CD4-positive, alpha-beta T cell treated with Interleukin-17A for 1 hour (primary cell): ENCODE measurements around the gene ZHX3.

Experiments
- DNase-seq: peaks from one replicate; pipeline ENCODE4 v3.0.0-alpha.2; 2020

The ZHX3 gene

DNA sequence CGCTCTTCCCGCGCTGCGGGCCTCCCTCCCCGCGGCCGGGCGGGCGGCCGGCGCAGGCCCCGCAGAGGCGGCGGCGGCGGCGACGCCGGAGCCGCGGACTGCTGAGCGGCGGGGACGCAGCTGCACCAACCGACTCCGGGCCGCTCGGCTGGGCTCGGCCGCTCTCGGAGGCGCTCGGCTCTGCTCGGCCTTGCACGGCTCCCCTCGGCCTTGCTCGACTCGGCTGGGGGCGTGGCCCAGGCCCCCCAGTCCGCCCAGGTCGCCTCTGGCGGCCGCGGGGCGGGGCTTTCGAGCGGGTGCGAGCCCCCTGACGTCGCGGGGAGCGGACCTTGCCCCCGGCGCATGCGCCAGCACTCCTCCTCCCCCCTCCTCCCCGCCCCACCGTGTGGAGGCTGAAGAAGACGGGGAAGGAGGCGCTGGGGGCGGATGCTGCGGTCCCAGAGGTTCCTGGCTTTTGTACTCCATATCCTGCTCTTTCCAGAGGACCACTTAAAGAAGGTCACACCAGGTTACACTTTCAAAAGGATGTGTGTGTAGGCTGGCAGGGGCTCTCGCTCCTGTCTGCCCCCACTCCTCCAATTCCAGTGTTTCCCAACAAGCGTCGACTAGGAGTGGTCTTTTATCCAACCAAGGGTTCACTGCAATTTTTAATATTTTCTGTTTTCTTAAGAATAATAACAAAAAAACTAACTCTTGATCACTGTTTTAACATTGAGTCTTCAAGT lies at the start of gene ZHX3:
Gene ZHX3, minus strand, starts transcription at position 186 of the 725 bp plus-strand sequence. CDS start 112,815 bp downstream, outside the sequence.
- DNase-seq = peak; percentile 96

GRCh38 chr20:41367393-41367695 lies 49.8 kb upstream of the ZHX3 start:
- DNase-seq = no peak

GRCh38 chr20:41366546-41367392 lies 49.2 kb upstream of the ZHX3 start, which contains the start of gene EMILIN3:
Gene EMILIN3, minus strand, starts transcription at chr20:41366818. Its CDS starts 184 bp downstream, at chr20:41366634.
- DNase-seq = no peak

DNA sequence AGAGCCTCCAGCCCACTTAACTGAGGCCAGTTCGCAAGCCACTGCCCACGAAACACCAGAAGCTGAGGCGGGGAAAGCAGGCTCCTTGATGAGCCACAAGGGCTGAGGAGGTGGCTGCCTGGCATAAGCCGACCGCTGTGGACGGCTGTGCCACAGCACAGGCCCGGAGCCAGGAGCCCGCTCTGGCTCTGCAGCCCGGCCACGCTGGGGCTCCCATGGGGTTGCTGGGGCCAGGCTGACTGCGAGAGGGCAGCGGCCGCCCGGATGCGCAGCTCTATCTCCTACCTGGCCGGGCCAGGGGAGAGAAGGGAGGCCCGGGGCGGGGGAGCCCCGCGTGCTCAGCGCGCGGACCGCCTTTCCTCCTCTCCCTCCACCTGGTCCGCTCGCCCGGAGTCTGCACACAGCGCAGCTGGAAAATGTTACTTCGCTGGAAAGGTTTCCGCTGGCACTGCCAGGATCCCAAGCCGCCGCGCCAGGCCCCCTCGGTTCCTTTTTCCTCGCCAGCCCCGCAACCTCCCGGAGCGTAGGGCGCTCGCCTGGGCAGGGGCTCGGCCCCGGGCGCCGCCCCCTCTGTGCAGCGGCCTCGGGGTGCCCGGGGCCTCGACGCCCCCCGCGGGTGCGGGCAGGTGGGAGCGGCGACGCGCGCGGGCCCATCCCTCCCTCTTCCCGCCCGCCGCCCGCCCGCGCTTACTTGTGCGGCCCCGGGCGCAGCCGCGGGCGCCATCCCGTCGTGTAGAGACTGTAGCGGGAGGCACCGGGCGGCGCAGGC lies 48.4 kb upstream of the ZHX3 start:
- DNase-seq = no peak

DNA sequence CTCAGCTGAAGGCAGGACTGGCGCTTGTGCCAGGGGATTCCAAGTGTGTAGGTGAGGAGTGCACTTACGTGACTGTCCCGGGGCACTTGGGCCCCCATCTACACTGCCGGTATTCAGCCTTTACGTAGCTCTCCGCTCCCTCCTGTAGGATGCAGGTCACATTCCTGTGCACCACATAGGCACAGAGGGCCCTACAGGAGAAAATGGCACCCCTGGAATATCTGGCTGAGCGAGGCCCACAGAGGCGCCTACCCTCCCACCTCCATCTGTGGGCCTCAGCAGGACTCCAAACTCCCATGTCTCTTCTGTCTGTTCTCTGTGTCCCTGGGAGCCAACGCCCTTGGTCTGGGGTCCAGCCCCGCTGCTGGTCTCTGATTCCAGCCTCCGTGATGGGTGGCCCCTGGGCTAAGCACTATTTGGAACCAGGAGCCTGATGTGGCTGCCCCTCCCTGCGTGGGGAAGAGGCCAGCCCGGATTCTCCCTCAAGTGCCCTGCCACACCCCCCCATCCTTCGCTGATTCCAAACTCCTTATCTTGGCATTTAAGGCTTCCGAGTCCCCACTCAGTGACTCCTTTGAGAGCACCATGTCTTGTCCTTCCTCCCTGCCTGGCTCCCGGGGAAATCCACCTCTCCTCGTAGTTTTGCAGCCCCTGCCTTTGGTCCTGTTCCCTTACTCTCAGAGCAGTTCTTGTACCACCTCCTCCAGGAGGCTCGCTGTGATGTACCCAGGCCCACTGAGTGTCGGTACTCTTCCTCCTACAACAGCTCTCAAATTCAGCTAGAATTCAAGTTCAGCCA lies 47.6 kb upstream of the ZHX3 start:
- no peak for DNase-seq

GRCh38 chr20:41364236-41364855 lies 46.8 kb upstream of the ZHX3 start:
- no peak for DNase-seq

- no peak for DNase-seq
Observed at GRCh38 chr20:41363601-41364000, 46.1 kb upstream of the ZHX3 start.

GRCh38 chr20:41362748-41363140 lies 45.2 kb upstream of the ZHX3 start:
- no peak for DNase-seq

DNA sequence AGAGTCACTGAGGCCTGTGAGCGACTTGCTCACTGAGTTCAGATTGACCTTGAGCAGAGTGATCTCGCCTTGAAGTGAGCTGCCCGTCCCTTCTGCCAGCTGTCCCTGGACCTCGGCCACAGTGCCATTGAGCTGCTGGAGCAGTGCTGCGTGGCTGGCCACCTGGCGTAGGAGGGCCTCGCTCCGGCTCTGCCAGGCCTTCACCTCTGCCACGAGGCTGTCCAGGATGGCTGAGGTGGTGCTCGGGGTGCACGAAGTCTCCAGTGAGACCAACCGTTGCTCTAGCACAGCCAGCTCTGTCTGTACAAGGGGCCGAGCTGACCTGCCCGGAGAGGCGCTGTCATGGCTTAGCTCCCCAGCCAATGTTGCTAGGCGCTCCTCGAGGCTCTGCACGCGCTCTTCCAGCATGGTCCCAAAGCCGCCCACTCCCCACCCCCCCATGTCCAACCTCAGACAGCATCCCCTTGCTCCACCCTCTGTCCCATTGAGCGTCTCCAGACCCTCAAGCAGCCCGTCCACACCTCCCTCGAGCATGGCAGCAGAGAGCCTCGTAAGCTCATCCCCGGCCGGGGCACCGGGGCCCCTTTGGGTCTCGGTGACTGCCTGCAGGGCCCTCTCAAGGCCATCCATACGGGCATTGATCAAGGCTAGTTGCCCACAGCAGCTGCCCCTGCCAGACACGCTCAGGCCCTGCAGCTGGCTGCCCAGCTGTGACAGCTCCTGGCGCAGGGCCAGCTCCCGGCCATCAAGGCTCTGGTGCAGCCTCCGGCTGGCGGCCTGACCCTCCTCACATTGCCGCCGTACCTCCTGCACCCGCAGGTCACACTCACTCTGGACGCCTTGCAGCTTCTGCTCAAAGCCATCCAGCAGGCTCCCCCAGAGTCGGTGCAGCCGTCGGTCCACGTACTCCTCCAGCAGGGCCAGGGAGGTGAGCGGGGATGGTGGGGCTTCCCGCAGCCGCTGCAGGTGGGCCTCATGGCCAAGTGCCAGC lies 44.5 kb upstream of the ZHX3 start:
- DNase-seq = no peak

DNA sequence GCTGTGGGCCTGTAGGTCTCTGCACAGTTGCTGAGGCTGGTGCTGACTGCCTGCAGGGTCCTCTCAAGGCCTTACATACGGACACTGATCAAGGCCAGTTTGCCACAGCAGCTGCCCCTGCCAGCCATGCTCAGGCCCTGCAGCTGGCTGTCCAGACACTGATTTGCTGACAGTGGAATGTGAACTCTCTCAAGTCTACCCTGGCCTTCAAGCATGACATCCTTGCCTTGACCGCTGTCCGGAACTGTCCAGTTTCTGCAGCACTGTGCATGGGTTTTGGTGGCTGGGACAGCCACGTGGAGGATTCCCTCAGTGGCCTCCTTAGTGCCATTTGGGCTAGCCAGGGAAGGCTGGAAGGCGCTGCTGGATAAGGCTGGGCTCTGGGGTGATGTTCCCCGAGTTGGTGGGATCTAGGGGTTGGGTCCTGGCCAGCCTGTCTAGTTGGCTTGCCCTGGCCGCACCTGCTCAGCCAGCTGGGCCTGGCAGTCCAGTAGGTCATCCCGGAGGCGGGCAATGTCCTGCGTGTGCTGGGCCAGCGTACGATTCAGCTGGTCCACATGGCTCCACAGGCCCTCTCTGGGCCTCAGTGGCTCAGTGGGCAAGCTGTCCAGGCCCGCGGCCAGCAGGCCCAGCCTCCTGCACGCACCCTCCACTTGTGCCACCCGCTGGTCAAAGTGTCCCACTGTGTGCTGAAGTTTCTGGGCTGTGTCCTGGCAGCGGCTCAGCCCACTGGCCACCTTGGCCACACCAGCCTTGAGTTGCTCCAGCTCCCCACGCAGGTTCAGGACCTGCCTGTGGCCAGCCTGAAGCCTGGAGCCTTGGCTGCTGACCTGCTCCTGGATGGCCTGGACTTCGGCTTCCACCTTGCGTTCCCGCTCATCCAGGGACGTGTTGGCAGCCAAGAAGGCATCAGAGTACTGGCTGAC lies 43.6 kb upstream of the ZHX3 start:
- DNase-seq = no peak

DNA sequence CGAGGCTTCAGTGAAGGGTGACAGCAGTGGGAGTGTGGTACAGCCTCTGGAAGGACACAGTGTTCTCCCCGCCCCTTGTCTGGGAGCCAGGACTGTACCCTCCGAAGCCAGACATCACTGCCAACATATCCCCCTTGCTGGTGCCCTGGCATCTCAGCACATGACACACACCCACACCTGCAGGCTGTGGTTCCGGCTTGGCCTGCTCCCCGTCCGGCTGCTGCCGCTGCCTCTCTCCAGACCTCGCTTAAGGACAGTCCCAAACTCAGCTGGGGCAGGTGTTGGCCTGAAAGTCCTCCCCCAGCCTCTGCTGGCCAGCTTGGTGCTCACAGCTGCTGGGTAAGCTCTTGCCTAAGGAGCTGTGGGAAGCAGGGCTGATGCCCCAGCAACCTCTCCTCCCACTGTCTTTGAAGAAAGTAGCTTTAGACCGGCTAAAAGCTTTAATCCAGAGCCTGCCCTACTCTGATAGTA lies 42.0 kb upstream of the ZHX3 start:
- DNase-seq = no peak

GRCh38 chr20:41358717-41359116 lies 41.2 kb upstream of the ZHX3 start:
- no peak for DNase-seq

DNA sequence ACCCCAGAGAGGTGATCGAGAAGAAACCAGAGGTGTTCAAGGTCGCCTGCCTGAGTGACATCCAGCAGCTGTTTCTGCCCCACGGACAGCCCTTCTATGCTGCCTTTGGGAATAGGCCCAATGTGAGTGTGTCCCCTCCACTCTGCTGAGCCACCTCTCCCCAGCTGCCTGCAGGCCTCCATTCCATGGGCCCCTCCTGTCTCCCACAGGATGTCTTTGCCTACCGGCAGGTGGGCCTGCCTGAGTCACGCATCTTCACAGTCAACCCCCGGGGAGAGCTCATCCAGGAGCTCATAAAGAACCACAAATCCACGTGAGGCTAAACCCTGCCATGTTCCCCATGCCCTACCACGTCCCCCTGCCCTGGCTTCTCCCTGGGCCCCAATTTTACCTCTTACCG lies 40.7 kb upstream of the ZHX3 start:
- DNase-seq = no peak

GRCh38 chr20:41357424-41358163 lies 40.1 kb upstream of the ZHX3 start:
- no peak for DNase-seq

- no peak for DNase-seq
Observed at GRCh38 chr20:41356951-41357350, 39.4 kb upstream of the ZHX3 start.

DNA sequence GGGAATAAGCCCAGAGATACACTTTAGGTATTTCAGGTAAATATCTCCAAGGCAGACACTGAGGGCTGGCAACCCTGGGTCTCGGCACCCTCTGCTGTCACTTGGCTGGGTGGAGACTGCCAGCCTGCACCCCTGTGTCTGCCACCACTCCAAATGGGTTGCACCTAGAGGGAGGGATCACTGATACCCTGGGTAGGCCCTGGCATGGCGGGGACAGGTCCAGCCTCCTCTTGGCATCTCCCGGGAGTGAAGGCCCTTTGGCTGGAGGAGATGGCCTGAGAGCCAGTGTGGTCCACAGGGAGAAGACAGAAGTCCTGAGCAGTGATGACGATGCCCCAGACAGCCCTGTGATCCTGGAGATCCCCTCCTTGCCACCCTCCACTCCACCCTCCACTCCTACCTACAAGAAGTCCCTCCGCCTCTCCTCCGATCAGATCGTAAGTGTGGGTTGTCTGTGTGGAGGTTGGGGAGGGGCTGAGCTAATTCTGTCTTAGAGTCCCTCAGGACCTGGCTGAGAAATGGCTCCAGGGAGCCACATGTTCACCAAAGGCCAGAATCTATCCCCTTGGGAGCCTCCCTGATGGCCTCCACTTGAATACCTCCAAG lies 38.2 kb upstream of the ZHX3 start:
- no peak for DNase-seq

GRCh38 chr20:41355192-41355591 lies 37.7 kb upstream of the ZHX3 start:
- no peak for DNase-seq

GRCh38 chr20:41353530-41353929 lies 36.0 kb upstream of the ZHX3 start:
- no peak for DNase-seq
